GM18519 (cell line): ENCODE results near the gene VAV2.

Source experiments
- ATAC-seq: cut with Tn5 transposase; IDR thresholded peaks from one replicate; pipeline ENCODE4 v1.9.1; 2021; ENCODE audit warnings: mild to moderate bottlenecking, moderate library complexity; ENCODE audit not compliant: unreplicated experiment, low FRiP score

Gene VAV2

GRCh38 chr9:133880851-133881661 lies 111.1 kb downstream of the VAV2 start:
- ATAC-seq, result no peak

GRCh38 chr9:133880136-133880535 lies 112.0 kb downstream of the VAV2 start:
- no peak for ATAC-seq

- ATAC-seq, result no peak
Observed at GRCh38 chr9:133879615-133880014, 112.5 kb downstream of the VAV2 start.

- no peak for ATAC-seq
Observed at GRCh38 chr9:133878402-133878801, 113.7 kb downstream of the VAV2 start.

- ATAC-seq, result no peak
Observed at GRCh38 chr9:133877967-133878366, 114.2 kb downstream of the VAV2 start.

GRCh38 chr9:133877327-133877726 lies 114.8 kb downstream of the VAV2 start:
- ATAC-seq, result no peak

- no peak for ATAC-seq
Observed at GRCh38 chr9:133876836-133877235, 115.3 kb downstream of the VAV2 start.

- ATAC-seq, result no peak
Observed at GRCh38 chr9:133876144-133876543, 116.0 kb downstream of the VAV2 start.

- ATAC-seq, result no peak
Observed at GRCh38 chr9:133875131-133875530, 117.0 kb downstream of the VAV2 start.

- ATAC-seq, result no peak
Observed at GRCh38 chr9:133874659-133875058, 117.5 kb downstream of the VAV2 start.

GRCh38 chr9:133874060-133874657 lies 118.0 kb downstream of the VAV2 start:
- no peak for ATAC-seq

GRCh38 chr9:133873461-133873891 lies 118.6 kb downstream of the VAV2 start:
- ATAC-seq, result no peak

- ATAC-seq, result no peak
Observed at GRCh38 chr9:133873009-133873408, 119.1 kb downstream of the VAV2 start.

- ATAC-seq, result no peak
Observed at GRCh38 chr9:133870598-133871595, 121.2 kb downstream of the VAV2 start.

GRCh38 chr9:133869674-133870405 lies 122.3 kb downstream of the VAV2 start:
- no peak for ATAC-seq

- ATAC-seq, result no peak
Observed at GRCh38 chr9:133868203-133868602, 123.9 kb downstream of the VAV2 start.

- ATAC-seq, result no peak
Observed at GRCh38 chr9:133866946-133867345, 125.2 kb downstream of the VAV2 start.

GRCh38 chr9:133864011-133864410 lies 128.1 kb downstream of the VAV2 start:
- no peak for ATAC-seq

GRCh38 chr9:133863257-133863592 lies 128.9 kb downstream of the VAV2 start:
- ATAC-seq, result no peak

GRCh38 chr9:133862585-133863256 lies 129.4 kb downstream of the VAV2 start:
- no peak for ATAC-seq
